NCI-H2227 (cell line): ENCODE measurements around the gene FRYL.

Experiments
- DNase-seq: peaks from one replicate; lab custom pipeline; 2025; ENCODE audit not compliant: unreplicated experiment; lab: John Stamatoyannopoulos, UW

Gene FRYL

GRCh38 chr4:48565362-48566033 is 214.6 kb downstream of the FRYL start:
- DNase-seq = no peak

GRCh38 chr4:48564151-48564550 is 215.9 kb downstream of the FRYL start:
- no peak for DNase-seq

- no peak for DNase-seq
These were observed 221.3 kb downstream of the FRYL start for GRCh38 chr4:48558819-48559218.

- no peak for DNase-seq
These were observed 222.1 kb downstream of the FRYL start for GRCh38 chr4:48558026-48558425.

GRCh38 chr4:48557478-48557877 is 222.6 kb downstream of the FRYL start:
- DNase-seq = no peak

- no peak for DNase-seq
These were observed 223.8 kb downstream of the FRYL start for GRCh38 chr4:48556268-48556667.

GRCh38 chr4:48554606-48555005 is 225.5 kb downstream of the FRYL start:
- no peak for DNase-seq

GRCh38 chr4:48553720-48554119 is 226.4 kb downstream of the FRYL start:
- no peak for DNase-seq

GRCh38 chr4:48546336-48546735 is 233.7 kb downstream of the FRYL start:
- DNase-seq = peak; percentile 27

- no peak for DNase-seq
These were observed 236.3 kb downstream of the FRYL start for GRCh38 chr4:48543796-48544195.

- DNase-seq = no peak
These were observed 237.2 kb downstream of the FRYL start for GRCh38 chr4:48542888-48543287.

- DNase-seq = no peak
These were observed 240.5 kb downstream of the FRYL start for GRCh38 chr4:48539597-48539996.

- DNase-seq = no peak
These were observed 241.7 kb downstream of the FRYL start for GRCh38 chr4:48538358-48538757.

GRCh38 chr4:48526406-48526805 is 253.7 kb downstream of the FRYL start:
- no peak for DNase-seq

GRCh38 chr4:48518143-48518542 is 261.9 kb downstream of the FRYL start:
- no peak for DNase-seq

- DNase-seq = no peak
These were observed 270.5 kb downstream of the FRYL start for GRCh38 chr4:48509543-48509942.

GRCh38 chr4:48506716-48507115 is 273.4 kb downstream of the FRYL start:
- no peak for DNase-seq

- no peak for DNase-seq
These were observed 275.7 kb downstream of the FRYL start for GRCh38 chr4:48504352-48504751.

- DNase-seq = no peak
These were observed 276.1 kb downstream of the FRYL start for GRCh38 chr4:48504026-48504330.

- no peak for DNase-seq
These were observed 276.6 kb downstream of the FRYL start for GRCh38 chr4:48503233-48504025.

- no peak for DNase-seq
These were observed 280.5 kb downstream of the FRYL start for GRCh38 chr4:48499551-48500066.

- DNase-seq = no peak
These were observed 281.2 kb downstream of the FRYL start for GRCh38 chr4:48498895-48499294.

GRCh38 chr4:48495941-48496340 is 284.1 kb downstream of the FRYL start:
- no peak for DNase-seq
